Tibial nerve (tissue), 4 donors: Measurements from ENCODE around the gene RMI2.

Experiments used
- CTCF ChIP-seq, 5 experiments: fragments of 200-600 bp in 3 of 5; fragments of 450-650 bp in 2 of 5; sonication (generic) in 3 of 5; IDR thresholded peaks; one replicate each; pipeline ENCODE4 v1.5.1; 2016 to 2019; ENCODE audit warnings: antibody characterized with exemption in 5 of 5, mild to moderate bottlenecking in 3 of 5, moderate library complexity in 2 of 5
- EP300 ChIP-seq, 2 donors: sonication (generic); formaldehyde crosslinking; IDR thresholded peaks; one replicate each; pipeline ENCODE4 v1.6.1; 2017; ENCODE audit warnings: antibody characterized with exemption in 2 of 2, mild to moderate bottlenecking in 1 of 2
- POLR2A ChIP-seq, 2 donors: fragments of 450-650 bp; IDR thresholded peaks; one replicate each; pipeline ENCODE4 v1.6.1; 2017; ENCODE audit warnings: antibody characterized with exemption in 2 of 2, mild to moderate bottlenecking in 2 of 2, moderate library complexity in 2 of 2

GRCh38 chr16:11395949-11396240 is 50.6 kb downstream of the RMI2 start:
- TF ChIP-seq CTCF (IDR thresholded peaks at IDR 0.05): no peak
- no peak for TF ChIP-seq POLR2A (IDR thresholded peaks at IDR 0.05)
- no peak for TF ChIP-seq EP300 (IDR thresholded peaks at IDR 0.05)
